ENCODE results near the gene CHST9.

GRCh38 chr18:27135504-27136207 is 49.5 kb downstream of the CHST9 start:
- TF ChIP-seq CTCF (IDR thresholded peaks at IDR 0.05; ENCODE audit: low read depth, low read length, poor library complexity, severe bottlenecking) = no peak
- no peak for TF ChIP-seq EZH2phosphoT487 (IDR thresholded peaks at IDR 0.05; ENCODE audit: borderline replicate concordance, low read length)

Data from DOHH2 (cell line).